ENCODE measurements around the gene FAM227A.
"Not testable (repeated sequence)": the region's sequence is repeated elsewhere in the genome, so short reads cannot be mapped to it uniquely, and the experiment has no call there.

Gene FAM227A

GRCh38 chr22:38657045-38657909 is 1.1 kb upstream of the FAM227A start:
- DNase-seq: no peak

- DNase-seq: no peak
These were observed 505 bp downstream of the FAM227A start for GRCh38 chr22:38655519-38656255.

GRCh38 chr22:38653741-38654140 is 2.5 kb downstream of the FAM227A start:
- DNase-seq: no peak

GRCh38 chr22:38652859-38653258 is 3.3 kb downstream of the FAM227A start:
- no peak for DNase-seq

GRCh38 chr22:38649841-38650522 is 6.2 kb downstream of the FAM227A start:
- DNase-seq: no peak

- DNase-seq: no peak
These were observed 10.8 kb downstream of the FAM227A start for GRCh38 chr22:38645430-38645829.

- DNase-seq: not testable (repeated sequence)
These were observed 11.9 kb downstream of the FAM227A start for GRCh38 chr22:38644245-38644644.

GRCh38 chr22:38641476-38642040 is 14.6 kb downstream of the FAM227A start:
- DNase-seq: no peak

DNA sequence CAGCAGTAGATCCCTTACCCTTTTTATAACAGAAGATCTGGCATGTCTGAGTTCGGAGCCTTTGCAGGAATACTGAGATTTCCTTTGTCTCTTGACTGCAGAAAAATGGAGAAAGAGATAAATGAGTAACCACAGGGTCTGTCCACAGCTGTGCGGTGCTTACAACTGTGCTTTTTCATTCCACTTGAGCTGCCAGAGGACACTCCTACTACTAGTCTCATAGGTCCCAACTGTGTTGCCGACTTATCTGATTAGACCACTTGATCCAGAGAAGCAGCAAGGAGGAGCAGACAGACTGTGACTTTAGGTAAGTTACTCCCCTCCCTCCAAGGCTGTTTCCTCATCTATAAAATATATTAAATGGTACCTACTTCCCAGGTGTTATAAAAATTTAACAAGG is 17.5 kb downstream of the FAM227A start:
- DNase-seq: no peak

DNA sequence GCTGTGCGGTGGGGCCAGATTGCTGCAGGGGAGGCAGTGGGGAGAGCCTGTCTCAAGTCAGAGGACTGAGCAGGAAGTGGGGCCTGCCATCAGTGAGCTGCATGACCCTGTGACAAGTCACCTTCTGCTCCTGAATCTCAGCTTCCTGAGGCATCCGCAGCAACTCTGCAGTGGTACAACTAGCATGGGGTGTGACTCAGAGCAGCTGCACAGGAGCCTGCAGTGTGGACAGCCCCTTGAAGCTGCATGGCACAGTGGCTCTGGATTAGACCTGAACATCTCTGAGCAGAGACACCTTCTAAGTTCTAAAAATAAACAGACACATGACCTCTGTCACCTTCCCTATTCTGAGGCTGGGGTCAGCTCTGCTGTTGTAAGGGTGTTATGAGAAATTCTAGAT is 18.0 kb downstream of the FAM227A start:
- no peak for DNase-seq

DNA sequence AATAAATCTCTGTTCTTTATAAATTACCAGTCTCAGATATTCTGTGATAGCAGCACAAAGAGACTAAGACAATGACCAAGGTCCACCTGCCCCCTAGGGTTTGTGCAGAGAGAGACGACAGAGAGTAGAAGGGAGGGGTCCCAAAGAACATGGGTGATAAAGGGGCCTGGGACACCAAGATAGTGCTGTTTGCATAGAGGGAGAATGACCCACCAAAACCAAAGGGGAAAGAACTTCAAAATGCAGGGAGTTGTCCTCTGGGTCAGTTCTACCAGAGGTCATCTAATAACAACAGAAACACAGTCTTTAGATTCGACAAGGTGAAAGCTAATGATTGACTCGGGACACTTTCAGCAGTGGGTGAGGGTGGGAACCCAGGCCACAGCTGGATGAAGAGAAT is 23.7 kb downstream of the FAM227A start:
- DNase-seq: no peak

DNA sequence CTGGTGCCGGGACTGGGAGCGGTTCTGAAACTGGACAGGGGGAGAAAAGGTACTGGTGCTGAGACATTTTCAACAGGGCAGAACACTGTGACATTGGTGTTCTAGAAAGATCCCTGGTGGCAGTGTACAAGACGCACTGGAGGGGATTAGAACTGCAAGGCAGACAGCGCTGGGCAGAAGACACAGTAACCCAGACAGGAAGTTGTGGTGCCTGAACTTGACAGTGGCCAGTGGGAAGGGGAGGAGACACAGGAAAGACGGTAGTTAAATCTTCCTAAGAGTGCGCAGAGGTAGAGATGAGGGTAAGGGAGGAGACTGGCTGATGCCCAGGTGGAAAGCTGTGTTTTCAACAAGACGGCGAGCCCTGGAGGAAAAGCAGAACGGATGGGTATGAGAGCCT is 24.5 kb downstream of the FAM227A start:
- DNase-seq: no peak

- DNase-seq: no peak
These were observed 27.1 kb downstream of the FAM227A start for GRCh38 chr22:38629108-38629507.

GRCh38 chr22:38628444-38628843 is 27.7 kb downstream of the FAM227A start:
- DNase-seq: no peak

DNA sequence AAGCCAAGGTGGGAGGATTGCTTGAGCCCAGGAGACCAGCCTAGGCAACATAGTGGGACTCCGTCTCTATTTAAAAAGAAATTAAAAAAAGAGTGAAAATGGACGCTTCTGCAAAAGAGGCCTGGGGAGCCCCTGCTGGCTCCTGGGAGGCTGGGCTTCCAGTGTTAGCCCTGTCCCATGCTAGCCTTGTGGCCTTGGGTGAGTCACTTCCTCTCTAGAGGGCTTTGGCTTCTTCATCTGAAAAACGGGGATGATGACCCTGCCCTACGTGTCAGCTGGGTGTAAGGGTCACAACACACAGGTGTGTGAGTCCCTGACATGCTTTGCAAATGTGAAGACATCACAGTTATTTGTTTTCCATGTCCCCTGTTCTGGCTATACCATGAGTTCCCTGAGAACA is 32.8 kb downstream of the FAM227A start:
- no peak for DNase-seq

DNA sequence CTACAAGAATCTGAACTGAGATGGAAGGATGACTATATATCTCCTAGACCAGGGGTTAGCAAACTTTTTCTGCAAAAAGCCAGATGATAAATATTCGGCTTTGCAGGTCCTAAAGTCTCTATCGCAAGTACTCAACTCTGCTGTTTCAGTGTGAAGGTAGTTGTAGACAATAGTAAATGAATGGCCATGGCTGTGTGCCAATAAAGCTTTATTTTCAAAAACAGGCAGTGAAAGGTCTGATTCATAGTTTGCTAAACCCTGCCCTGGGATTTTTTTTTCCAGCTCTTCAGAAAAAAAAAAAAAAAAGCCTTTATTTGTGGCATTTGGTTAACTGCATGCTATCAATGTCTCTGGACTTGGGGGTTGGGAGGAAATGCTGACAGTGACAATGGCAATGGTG is 37.5 kb downstream of the FAM227A start:
- no peak for DNase-seq

- no peak for DNase-seq
These were observed 37.9 kb downstream of the FAM227A start for GRCh38 chr22:38618258-38618657.

DNA sequence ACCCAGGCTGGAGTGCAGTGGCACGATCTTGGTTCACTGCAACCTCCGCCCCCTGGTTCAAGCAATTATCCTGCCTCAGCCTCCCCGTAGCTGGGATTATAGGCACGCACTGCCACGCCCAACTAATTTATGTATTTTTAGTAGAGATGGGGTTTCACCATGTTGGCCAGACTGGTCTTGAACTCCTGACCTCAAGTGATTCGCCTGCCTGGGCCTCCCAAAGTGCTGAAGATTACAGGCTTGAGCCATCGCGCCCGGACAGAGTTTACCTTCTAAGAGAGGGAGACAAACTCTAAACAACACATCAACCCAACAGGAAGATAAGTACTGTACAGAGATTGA is 41.2 kb downstream of the FAM227A start:
- not testable (repeated sequence) for DNase-seq

GRCh38 chr22:38614332-38615063 is 41.7 kb downstream of the FAM227A start:
- no peak for DNase-seq

- no peak for DNase-seq
These were observed 42.6 kb downstream of the FAM227A start for GRCh38 chr22:38613588-38613987.

DNA sequence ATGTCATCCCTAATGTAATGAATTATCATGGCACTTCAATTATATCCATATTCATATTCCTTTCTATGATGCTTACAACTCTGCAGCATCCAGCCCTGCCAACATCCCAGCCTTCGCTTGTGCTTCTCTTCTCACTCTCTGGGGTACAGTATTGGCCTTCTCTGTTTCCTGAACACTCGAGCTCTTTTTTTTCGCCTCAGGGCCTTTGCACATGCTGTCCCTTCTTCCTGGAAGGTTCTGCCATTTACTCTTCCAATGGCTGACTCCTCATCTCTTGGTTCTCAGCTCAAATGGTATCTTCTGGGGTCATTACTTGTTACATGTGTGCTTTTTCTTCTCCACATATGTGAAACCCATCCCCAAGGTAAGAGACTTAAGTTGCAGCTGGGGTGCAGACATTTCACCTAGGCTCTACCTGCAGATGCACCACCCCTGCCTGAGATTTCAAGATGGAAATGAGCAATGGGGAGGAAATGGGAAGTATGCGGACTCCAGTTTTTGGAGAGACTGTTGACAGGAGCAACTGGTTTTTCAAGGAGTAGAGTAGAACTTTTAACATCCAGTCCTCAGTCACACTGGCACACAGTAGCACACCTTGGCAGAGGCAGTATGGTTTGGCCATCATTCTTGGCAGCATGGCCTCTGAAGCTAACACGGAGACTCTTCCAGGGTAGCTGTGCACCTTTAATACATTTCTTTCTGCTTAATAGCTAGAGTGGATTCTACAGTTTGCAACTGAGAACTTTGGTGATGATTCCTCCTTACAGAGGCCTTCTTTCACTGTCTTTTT is 43.8 kb downstream of the FAM227A start:
- DNase-seq: no peak

GRCh38 chr22:38611559-38611958 is 44.6 kb downstream of the FAM227A start:
- DNase-seq: no peak
